HG03064 (cell line): ENCODE data around the gene MUC21.
"Not testable (repeated sequence)": the region's sequence is repeated elsewhere in the genome, so short reads cannot be mapped to it uniquely, and the experiment has no call there.

Experiments
- ATAC-seq: cut with Tn5 transposase; IDR thresholded peaks from one replicate; pipeline ENCODE4 v1.9.1; 2021; ENCODE audit warnings: low read depth; ENCODE audit not compliant: unreplicated experiment

Gene MUC21

DNA sequence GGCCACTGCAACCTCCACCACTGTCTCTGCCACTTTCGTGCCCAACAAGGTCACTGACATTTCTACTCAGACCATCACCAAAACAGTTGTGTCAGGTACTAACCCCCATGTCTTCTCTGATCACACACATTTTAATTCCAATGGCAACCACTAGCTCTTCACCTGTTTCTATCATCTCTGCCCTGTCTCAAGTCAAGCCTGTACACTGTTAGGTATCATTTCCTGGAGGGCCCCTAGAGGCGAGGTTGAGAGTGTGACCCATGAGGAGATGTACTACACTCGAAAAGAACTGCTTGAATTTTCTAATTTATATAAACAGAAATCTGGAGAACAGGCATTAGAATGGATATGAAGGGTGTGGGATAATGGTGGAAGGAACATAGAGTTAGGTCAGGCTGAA lies 17.4 kb upstream of the MUC21 start:
- ATAC-seq = no peak

GRCh38 chr6:30969171-30969570 lies 14.3 kb upstream of the MUC21 start:
- not testable (repeated sequence) for ATAC-seq

DNA sequence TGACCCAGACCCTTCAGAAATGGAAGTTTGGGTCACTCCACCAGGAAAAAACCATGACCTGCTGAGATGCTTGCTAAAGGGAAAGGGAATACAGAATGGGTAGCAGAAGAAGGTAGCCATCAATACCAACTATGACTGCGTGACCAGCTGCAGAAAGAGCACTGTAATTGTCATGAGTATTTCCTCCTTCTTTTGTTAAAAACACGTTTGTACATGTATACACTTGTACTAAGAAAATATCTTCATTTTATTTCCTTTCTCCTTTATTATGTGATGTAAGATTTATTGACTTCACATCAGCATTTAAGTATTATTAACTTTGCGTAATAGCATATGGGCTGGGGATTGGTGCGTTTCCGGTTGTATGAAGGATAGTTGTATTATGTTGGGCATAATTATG lies 12.6 kb upstream of the MUC21 start:
- no peak for ATAC-seq

DNA sequence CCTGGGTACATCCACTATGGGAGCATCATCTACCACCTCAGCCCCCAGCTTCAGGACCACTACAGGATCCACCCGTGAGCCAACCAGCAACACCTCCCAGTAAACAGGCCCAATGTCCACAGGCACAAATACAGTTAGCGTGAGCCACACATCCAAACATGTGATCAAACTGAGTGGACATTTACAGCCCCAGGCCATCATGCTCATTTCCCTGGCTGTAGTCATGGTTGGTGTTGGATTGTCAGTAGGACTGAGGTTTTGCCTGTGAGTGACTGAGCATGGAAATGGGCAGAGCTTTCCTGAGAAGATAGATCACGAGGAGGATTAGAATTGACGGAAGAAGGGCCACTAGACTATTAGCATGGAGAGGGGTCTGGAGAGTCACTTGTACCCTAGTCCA lies 10.7 kb upstream of the MUC21 start:
- ATAC-seq = no peak

GRCh38 chr6:30974490-30975252 lies 8.8 kb upstream of the MUC21 start:
- ATAC-seq = no peak

GRCh38 chr6:30979141-30979540 lies 4.4 kb upstream of the MUC21 start:
- no peak for ATAC-seq

DNA sequence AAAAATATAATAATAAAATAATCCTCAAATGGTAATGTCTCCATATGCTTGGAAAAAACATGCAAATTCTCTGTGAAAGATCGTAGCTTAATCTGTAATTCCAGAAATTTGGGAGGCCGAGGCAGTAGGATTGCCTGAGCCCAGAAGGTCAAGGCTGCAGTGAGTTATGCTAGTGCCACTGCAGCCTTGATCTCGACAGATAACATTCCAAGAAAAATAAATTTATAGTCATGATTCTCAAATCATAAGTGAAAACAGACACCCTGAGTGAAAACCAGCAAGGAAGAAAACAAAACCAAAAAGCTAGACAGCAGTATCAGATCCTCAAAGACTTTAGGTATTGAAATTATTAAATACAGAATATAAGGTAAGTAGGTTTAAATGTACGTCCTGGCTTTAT lies 3.8 kb upstream of the MUC21 start:
- ATAC-seq = no peak

GRCh38 chr6:30981942-30982772 lies 1.4 kb upstream of the MUC21 start:
- ATAC-seq = no peak

DNA sequence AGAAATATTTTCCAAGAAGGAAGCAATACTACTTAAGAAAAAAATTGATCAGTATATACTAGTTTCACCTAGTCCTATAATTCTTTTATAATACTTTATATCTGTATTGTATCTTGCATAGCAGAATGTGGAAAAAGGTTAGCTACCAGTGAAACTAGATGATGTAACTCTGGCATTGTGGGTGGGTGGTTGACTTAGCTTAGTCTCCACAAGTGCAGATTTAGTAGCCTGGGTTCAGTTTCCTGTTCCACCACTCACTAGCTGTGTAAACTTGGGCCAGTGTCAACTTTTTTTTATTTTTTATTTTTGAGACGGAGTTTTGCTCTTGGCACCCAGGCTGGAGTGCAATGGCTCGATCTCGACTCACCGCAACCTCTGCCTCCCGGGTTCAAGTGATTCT lies 2.0 kb downstream of the MUC21 start:
- no peak for ATAC-seq

DNA sequence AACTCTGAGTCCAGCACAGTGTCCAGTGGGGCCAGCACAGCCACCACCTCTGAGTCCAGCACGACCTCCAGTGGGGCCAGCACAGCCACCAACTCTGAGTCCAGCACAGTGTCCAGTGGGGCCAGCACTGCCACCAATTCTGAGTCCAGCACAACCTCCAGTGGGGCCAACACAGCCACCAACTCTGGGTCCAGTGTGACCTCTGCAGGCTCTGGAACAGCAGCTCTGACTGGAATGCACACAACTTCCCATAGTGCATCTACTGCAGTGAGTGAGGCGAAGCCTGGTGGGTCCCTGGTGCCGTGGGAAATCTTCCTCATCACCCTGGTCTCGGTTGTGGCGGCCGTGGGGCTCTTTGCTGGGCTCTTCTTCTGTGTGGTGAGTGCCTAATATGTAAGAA lies 3.8 kb downstream of the MUC21 start:
- ATAC-seq = no peak

DNA sequence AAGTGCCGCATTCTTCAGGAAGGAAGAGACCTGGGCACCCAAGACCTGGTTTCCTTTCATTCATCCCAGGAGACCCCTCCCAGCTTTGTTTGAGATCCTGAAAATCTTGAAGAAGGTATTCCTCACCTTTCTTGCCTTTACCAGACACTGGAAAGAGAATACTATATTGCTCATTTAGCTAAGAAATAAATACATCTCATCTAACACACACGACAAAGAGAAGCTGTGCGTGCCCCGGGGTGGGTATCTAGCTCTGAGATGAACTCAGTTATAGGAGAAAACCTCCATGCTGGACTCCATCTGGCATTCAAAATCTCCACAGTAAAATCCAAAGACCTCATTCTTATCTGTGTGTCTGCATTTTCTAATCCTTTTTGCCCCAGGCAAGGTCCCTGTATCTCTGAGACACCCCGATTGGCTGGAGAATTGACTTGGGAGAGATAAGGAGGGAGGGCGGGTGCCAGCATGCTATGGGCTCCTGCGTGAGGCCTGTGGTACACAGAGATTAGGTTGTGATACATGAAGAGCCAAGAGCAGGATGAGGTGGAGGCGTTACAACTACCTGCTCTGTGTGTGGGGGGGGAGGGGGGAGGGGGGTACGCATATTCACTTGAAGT lies 4.8 kb downstream of the MUC21 start:
- ATAC-seq = no peak

- ATAC-seq = no peak
Observed at GRCh38 chr6:30990422-30991086, 7.0 kb downstream of the MUC21 start.

DNA sequence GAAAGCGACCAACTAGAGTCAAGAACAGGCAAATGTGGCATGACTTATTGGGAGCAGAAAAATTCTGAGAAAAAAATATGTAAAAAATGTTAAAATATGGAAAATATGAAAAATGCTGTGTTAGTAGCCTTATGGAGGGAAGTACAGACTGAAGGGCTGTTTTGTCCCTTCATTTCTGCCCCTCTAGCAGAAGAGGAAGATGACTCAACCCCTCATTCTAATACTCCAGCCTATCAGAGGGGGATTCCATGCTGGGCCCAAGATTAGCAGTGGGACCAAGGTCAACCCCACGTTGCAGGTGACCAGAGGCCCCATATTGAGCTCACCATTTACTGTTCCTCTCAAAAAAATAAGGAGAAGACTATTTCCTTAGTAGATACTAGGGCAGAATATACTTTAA lies 8.4 kb downstream of the MUC21 start:
- no peak for ATAC-seq

GRCh38 chr6:30997301-30997700 lies 13.8 kb downstream of the MUC21 start:
- no peak for ATAC-seq

DNA sequence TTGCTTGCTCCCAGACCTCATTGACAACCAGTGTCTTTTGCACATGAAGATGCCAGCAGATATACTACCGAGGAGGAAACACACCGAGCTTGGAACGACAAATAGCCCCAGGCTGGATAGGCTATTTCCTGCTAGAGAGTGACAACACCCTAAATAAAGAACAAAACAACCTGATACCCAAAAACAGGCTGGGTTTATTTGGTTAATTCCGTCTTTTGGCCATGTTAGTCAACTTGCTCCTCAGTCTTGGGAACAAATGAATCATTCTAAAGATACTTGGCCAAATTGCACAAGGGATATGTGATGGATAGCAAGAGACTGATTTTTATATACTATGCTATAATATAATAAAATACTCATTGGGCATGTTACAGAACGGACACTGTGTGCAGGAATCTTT lies 15.3 kb downstream of the MUC21 start:
- ATAC-seq = no peak

GRCh38 chr6:31000067-31000860 lies 16.7 kb downstream of the MUC21 start:
- ATAC-seq = not testable (repeated sequence)

- no peak for ATAC-seq
Observed at GRCh38 chr6:31001281-31001888, 17.9 kb downstream of the MUC21 start.

DNA sequence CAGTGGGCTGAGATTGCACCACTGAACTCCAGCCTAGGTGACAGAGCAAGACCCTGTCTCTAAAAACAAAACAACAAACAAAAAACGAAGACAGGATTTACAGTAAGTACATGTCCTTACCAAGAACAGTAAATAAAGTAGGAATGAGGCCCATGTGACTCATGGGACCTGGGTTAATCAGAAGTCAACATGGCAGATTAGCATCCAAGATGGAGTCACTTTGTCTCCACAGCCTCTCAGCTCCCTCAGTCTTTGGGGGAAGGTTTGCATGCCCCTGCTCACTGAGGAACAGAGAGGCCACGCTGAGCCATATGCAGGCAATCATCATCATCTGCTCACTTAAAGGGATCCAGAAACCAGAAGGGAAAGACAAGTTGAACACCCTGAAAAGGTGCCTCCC lies 19.0 kb downstream of the MUC21 start:
- ATAC-seq = no peak

- no peak for ATAC-seq
Observed at GRCh38 chr6:31004794-31005193, 21.3 kb downstream of the MUC21 start.
